Immature natural killer cell (primary cell): ENCODE results near the gene PROX2. TPM values are rescaled to one million over a fixed set of nuclear protein-coding genes. Genes with fewer than 3 reads are reported as not detected.

Source experiments
- DNase-seq, 3 donors: peaks; one replicate each; pipeline ENCODE4 v3.0.0; 2022; ENCODE audit warnings: mixed read lengths in 1 of 3
- H3K27ac Mint-ChIP-seq, 6 donors: one replicate each; pipeline ENCODE4 v1.8.0; 2020; ENCODE audit warnings: mixed read lengths in 6 of 6, mild to moderate bottlenecking in 5 of 6, inconsistent platforms in 4 of 6, moderate library complexity in 3 of 6
- H3K27me3 Mint-ChIP-seq, 3 donors: one replicate each; pipeline ENCODE4 v1.8.0; 2020 to 2021; ENCODE audit warnings: low read depth in 3 of 3, mild to moderate bottlenecking in 3 of 3, mixed read lengths in 3 of 3, moderate library complexity in 3 of 3, inconsistent platforms in 1 of 3
- H3K36me3 Mint-ChIP-seq, 3 donors: one replicate each; pipeline ENCODE4 v1.8.0; 2020; ENCODE audit warnings: mixed read lengths in 3 of 3, inconsistent platforms in 2 of 3, mild to moderate bottlenecking in 2 of 3
- H3K4me1 Mint-ChIP-seq, 2 donors: one replicate each; pipeline ENCODE4 v1.8.0; 2020; ENCODE audit warnings: inconsistent platforms in 2 of 2, mild to moderate bottlenecking in 2 of 2, mixed read lengths in 2 of 2, moderate library complexity in 1 of 2
- H3K4me3 Mint-ChIP-seq, 5 donors: one replicate each; pipeline ENCODE4 v1.8.0; 2020; ENCODE audit warnings: mild to moderate bottlenecking in 5 of 5, mixed read lengths in 5 of 5, inconsistent platforms in 3 of 5, moderate library complexity in 3 of 5
- H3K9me3 Mint-ChIP-seq, 6 donors: one replicate each; pipeline ENCODE4 v1.8.0; 2020; ENCODE audit warnings: mild to moderate bottlenecking in 6 of 6, mixed read lengths in 6 of 6, inconsistent platforms in 4 of 6, moderate library complexity in 3 of 6
- polyA plus RNA-seq, 3 donors: library from polyadenylated mRNA; unstranded; fragments of 300-500 nt; fragmentation: Illumina TruSeq; gene quantifications; one replicate each; pipeline ENCODE4 v1.2.3, GENCODE V29; 2021

The PROX2 gene
- polyA plus RNA-seq, 3 donors from 2014 or later = 1.7 TPM; not detected in 2

GRCh38 chr14:74860899-74861733, 14.8 kb downstream of the PROX2 start:
- no peaks in the 10 kb centered on the region for H3K9me3 Mint-ChIP-seq
- H3K36me3 Mint-ChIP-seq = peaks cover 4 to 18% (median 12%) of the 10 kb centered on the region in 3 donors
- no peaks in the 10 kb centered on the region for H3K27me3 Mint-ChIP-seq
- H3K27ac Mint-ChIP-seq = no peak overlapping the region
- no peak overlapping the region for H3K4me3 Mint-ChIP-seq
- peaks cover under 1 to 3% of the 10 kb centered on the region in 2 donors for H3K4me1 Mint-ChIP-seq
- peak; percentile 82 to 85 (median 83) for DNase-seq

DNA sequence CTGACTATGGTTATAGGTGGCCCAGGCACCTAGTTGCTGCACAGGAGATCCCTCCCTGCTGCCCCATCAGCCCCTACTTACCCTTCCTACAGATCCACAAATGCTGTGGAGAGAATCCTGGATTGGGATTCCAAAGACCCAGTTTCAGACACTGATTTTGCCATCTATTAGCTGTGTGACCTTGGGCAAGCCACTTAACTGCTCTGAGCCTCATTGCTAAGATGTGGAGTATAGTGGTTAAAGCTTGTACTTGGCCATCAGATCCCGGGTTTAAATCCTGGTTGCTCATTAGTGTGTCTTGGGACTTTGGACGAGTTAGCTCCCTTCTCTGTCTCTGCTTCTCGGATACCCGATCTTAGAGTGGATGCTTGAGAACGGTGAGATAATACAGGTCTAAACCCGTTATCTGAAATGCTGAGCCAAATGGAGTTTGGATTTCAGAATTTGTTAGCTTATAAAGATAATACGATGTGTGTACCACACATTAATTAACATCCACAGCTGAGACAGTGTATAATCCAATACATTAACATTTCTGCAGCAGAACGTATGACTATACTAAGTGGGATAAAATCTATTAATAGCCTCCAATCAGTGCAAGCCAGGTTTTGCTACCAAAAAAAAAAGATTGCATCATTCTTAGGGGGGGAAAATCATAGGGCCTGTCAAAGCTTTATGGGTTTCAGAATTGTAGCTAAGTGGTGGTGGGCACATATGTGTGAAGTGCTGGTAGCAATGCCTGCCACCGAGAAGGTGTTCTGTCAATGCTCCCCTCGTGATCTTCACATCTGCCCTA, 16.0 kb downstream of the PROX2 start:
- DNase-seq = no peak
- Mint-ChIP-seq H3K9me3 (no peaks in the 10 kb centered on the region), H3K4me1 (no peaks in the 10 kb centered on the region), H3K27me3 (no peaks in the 10 kb centered on the region), H3K36me3 (peaks cover 6 to 22% (median 13%) of the 10 kb centered on the region in 3 donors), H3K27ac (no peak overlapping the region), H3K4me3 (no peak overlapping the region)

- Mint-ChIP-seq H3K4me1 (peaks cover 1 to 6% of the 10 kb centered on the region in 2 donors), H3K9me3 (no peaks in the 10 kb centered on the region), H3K4me3 (no peak overlapping the region), H3K27ac (no peak overlapping the region), H3K27me3 (peaks cover 0 to 3% (median 0%) of the 10 kb centered on the region in 3 donors), H3K36me3 (peaks cover 6 to 16% (median 13%) of the 10 kb centered on the region in 3 donors)
- no peak for DNase-seq
Observed at GRCh38 chr14:74858022-74858421, 17.9 kb downstream of the PROX2 start.

- Mint-ChIP-seq H3K4me3 (no peak overlapping the region), H3K27me3 (peaks cover 0 to 3% (median 0%) of the 10 kb centered on the region in 3 donors), H3K36me3 (peaks cover 6 to 12% (median 9%) of the 10 kb centered on the region in 3 donors), H3K9me3 (no peaks in the 10 kb centered on the region), H3K4me1 (peaks cover 5 to 9% of the 10 kb centered on the region in 2 donors), H3K27ac (no peak overlapping the region)
- DNase-seq = no peak
Observed at GRCh38 chr14:74856366-74856765, 19.6 kb downstream of the PROX2 start.

GRCh38 chr14:74855945-74856344, 20.0 kb downstream of the PROX2 start:
- H3K36me3 Mint-ChIP-seq = peaks cover 6 to 12% (median 9%) of the 10 kb centered on the region in 3 donors
- peaks cover 0 to 3% (median 0%) of the 10 kb centered on the region in 3 donors for H3K27me3 Mint-ChIP-seq
- peak overlapping the region in 1 of 6 donors; percentile 42 for H3K27ac Mint-ChIP-seq
- H3K9me3 Mint-ChIP-seq = no peaks in the 10 kb centered on the region
- no peak for DNase-seq
- H3K4me3 Mint-ChIP-seq = no peak overlapping the region
- peaks cover 5 to 9% of the 10 kb centered on the region in 2 donors for H3K4me1 Mint-ChIP-seq

DNA sequence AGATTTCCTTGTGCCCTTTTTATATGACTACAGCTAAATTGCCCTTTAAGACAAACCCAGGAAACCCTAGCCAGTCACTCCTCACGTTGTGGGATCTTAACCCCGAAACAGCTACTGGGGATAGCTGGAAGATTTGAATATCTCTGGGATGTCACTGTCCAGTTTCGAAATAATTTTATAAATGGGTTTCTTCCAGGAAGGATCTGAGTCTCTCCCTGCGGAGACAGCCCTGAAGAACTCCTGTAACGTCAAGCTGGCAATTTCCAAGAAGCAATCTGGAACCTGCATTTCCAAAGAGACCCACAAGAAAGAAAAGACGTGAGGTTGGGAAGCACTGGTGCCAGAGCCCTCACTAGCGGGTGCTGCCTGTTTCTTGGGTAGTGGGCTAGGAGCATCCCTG, 20.9 kb downstream of the PROX2 start:
- peaks cover 0 to 3% (median 0%) of the 10 kb centered on the region in 3 donors for H3K27me3 Mint-ChIP-seq
- peaks cover 5 to 9% of the 10 kb centered on the region in 2 donors for H3K4me1 Mint-ChIP-seq
- H3K4me3 Mint-ChIP-seq = no peak overlapping the region
- no peaks in the 10 kb centered on the region for H3K9me3 Mint-ChIP-seq
- H3K36me3 Mint-ChIP-seq = peaks cover 6 to 12% (median 9%) of the 10 kb centered on the region in 3 donors
- no peak overlapping the region for H3K27ac Mint-ChIP-seq
- no peak for DNase-seq

- Mint-ChIP-seq H3K9me3 (no peaks in the 10 kb centered on the region), H3K36me3 (peaks cover 6 to 12% (median 9%) of the 10 kb centered on the region in 3 donors), H3K4me3 (no peak overlapping the region), H3K27ac (peak overlapping the region in 1 of 6 donors; percentile 55), H3K4me1 (peaks cover 5 to 9% of the 10 kb centered on the region in 2 donors), H3K27me3 (peaks cover 0 to 5% (median 0%) of the 10 kb centered on the region in 3 donors)
- DNase-seq = no peak
Observed at GRCh38 chr14:74853581-74853980, 22.4 kb downstream of the PROX2 start.

- Mint-ChIP-seq H3K4me1 (peaks cover 5 to 9% of the 10 kb centered on the region in 2 donors), H3K4me3 (no peak overlapping the region), H3K27me3 (peaks cover 0 to 5% (median 2%) of the 10 kb centered on the region in 3 donors), H3K27ac (peak overlapping the region in 1 of 6 donors; percentile 55), H3K36me3 (peaks cover 6 to 12% (median 9%) of the 10 kb centered on the region in 3 donors), H3K9me3 (no peaks in the 10 kb centered on the region)
- DNase-seq = no peak
Observed at GRCh38 chr14:74852922-74853530, 22.9 kb downstream of the PROX2 start.

GRCh38 chr14:74848768-74849167, 27.2 kb downstream of the PROX2 start:
- Mint-ChIP-seq H3K4me3 (no peak overlapping the region), H3K36me3 (no peaks in the 10 kb centered on the region), H3K4me1 (peaks cover 5 to 9% of the 10 kb centered on the region in 2 donors), H3K27ac (no peak overlapping the region), H3K9me3 (no peaks in the 10 kb centered on the region), H3K27me3 (peaks cover 0 to 2% (median 2%) of the 10 kb centered on the region in 3 donors)
- DNase-seq = no peak

GRCh38 chr14:74846968-74847665, 28.8 kb downstream of the PROX2 start:
- no peak overlapping the region for H3K27ac Mint-ChIP-seq
- H3K9me3 Mint-ChIP-seq = no peaks in the 10 kb centered on the region

DNA sequence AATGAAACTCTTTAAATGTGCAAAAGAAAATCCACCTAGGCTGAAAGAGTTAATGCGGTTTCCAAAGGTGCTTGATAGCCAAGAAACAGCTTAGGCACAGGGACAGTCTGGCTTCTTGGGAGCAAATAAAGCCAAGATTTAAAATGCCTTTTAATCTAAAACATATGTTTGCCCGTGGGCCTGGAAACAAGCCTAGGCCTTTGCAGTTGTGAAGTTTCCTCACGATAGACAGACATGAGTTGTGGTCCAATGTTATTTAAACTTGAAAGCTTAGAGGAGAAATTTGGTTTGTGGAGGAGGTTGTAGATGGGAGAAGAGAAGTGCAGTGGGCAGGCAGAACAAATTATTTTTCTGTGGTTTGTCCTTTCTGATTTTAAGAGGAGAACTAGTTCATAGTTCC, 29.8 kb downstream of the PROX2 start:
- Mint-ChIP-seq H3K27ac (no peak overlapping the region), H3K36me3 (no peaks in the 10 kb centered on the region)

More at GRCh38 chr14:74846968-74847665, 28.8 kb downstream of the PROX2 start:
- Mint-ChIP-seq H3K27me3 (peaks cover 0 to 2% (median 2%) of the 10 kb centered on the region in 3 donors), H3K4me1 (peaks cover 3 to 4% of the 10 kb centered on the region in 2 donors), H3K36me3 (no peaks in the 10 kb centered on the region), H3K4me3 (no peak overlapping the region)
- no peak for DNase-seq

GRCh38 chr14:74843653-74844052, 32.3 kb downstream of the PROX2 start:
- peaks cover 32 to 36% of the 10 kb centered on the region in 2 donors for H3K4me1 Mint-ChIP-seq
- H3K9me3 Mint-ChIP-seq = no peaks in the 10 kb centered on the region
- no peak for DNase-seq
- H3K36me3 Mint-ChIP-seq = no peaks in the 10 kb centered on the region
- H3K27ac Mint-ChIP-seq = peak overlapping the region in 4 of 6 donors; percentile 6 to 50 (median 25)
- H3K4me3 Mint-ChIP-seq = no peak overlapping the region
- peaks cover 0 to 2% (median 0%) of the 10 kb centered on the region in 3 donors for H3K27me3 Mint-ChIP-seq

More for the DNA sequence above, 29.8 kb downstream of the PROX2 start:
- Mint-ChIP-seq H3K27me3 (peaks cover 0 to 2% (median 2%) of the 10 kb centered on the region in 3 donors), H3K4me1 (peaks cover 12 to 13% of the 10 kb centered on the region in 2 donors), H3K9me3 (no peaks in the 10 kb centered on the region), H3K4me3 (no peak overlapping the region)
- no peak for DNase-seq
